HG03196 (cell line): ENCODE results near the gene METAP1D.
"Not testable (repeated sequence)": the region's sequence is repeated elsewhere in the genome, so short reads cannot be mapped to it uniquely, and the experiment has no call there.

ENCODE experiments used
- ATAC-seq: cut with Tn5 transposase; IDR thresholded peaks from one replicate; pipeline ENCODE4 v1.9.1; 2021; ENCODE audit not compliant: unreplicated experiment

METAP1D gene

GRCh38 chr2:172047566-172048507 lies 48.1 kb downstream of the METAP1D start:
- no peak for ATAC-seq

GRCh38 chr2:172048508-172049503 lies 49.1 kb downstream of the METAP1D start:
- no peak for ATAC-seq

GRCh38 chr2:172049567-172050120 lies 49.9 kb downstream of the METAP1D start:
- no peak for ATAC-seq

GRCh38 chr2:172050479-172051125 lies 50.8 kb downstream of the METAP1D start:
- no peak for ATAC-seq

- ATAC-seq: no peak
Measured at GRCh38 chr2:172052000-172052983, 52.5 kb downstream of the METAP1D start.

- ATAC-seq: no peak
Measured at GRCh38 chr2:172053486-172053885, 53.7 kb downstream of the METAP1D start.

GRCh38 chr2:172056293-172056692 lies 56.5 kb downstream of the METAP1D start:
- ATAC-seq: no peak

- ATAC-seq: no peak
Measured at GRCh38 chr2:172058660-172059059, 58.9 kb downstream of the METAP1D start.

- ATAC-seq: not testable (repeated sequence)
Measured at GRCh38 chr2:172060118-172060517, 60.4 kb downstream of the METAP1D start.

GRCh38 chr2:172062402-172063004 lies 62.8 kb downstream of the METAP1D start:
- no peak for ATAC-seq

GRCh38 chr2:172063446-172063845 lies 63.7 kb downstream of the METAP1D start:
- no peak for ATAC-seq

GRCh38 chr2:172065111-172065510 lies 65.4 kb downstream of the METAP1D start:
- ATAC-seq: no peak

GRCh38 chr2:172066394-172066886 lies 66.7 kb downstream of the METAP1D start:
- ATAC-seq: no peak

- ATAC-seq: not testable (repeated sequence)
Measured at GRCh38 chr2:172067905-172068304, 68.2 kb downstream of the METAP1D start.

- ATAC-seq: no peak
Measured at GRCh38 chr2:172070936-172071335, 71.2 kb downstream of the METAP1D start.

- ATAC-seq: no peak
Measured at GRCh38 chr2:172072303-172072702, 72.5 kb downstream of the METAP1D start.

GRCh38 chr2:172072706-172073105 lies 73.0 kb downstream of the METAP1D start:
- ATAC-seq: no peak

- ATAC-seq: no peak
Measured at GRCh38 chr2:172073518-172073917, 73.8 kb downstream of the METAP1D start.

- ATAC-seq: no peak
Measured at GRCh38 chr2:172074254-172074653, 74.5 kb downstream of the METAP1D start.
